ENCODE measurements around the gene NPSR1.

- TF ChIP-seq EZH2phosphoT487 (IDR thresholded peaks at IDR 0.05; ENCODE audit: borderline replicate concordance, low read depth, low read length) = no peak
- TF ChIP-seq CTCF (conservative IDR thresholded peaks at IDR 0.05; ENCODE audit: low read length) = no peak
Measured at GRCh38 chr7:34659472-34660075, 1.6 kb downstream of the NPSR1 start.

All from OCI-LY7 (cell line).